ENCODE results near the gene USP34.
A peak's percentile ranks its signal among the peaks of the same experiment; 100 is the strongest.

USP34 gene

DNA sequence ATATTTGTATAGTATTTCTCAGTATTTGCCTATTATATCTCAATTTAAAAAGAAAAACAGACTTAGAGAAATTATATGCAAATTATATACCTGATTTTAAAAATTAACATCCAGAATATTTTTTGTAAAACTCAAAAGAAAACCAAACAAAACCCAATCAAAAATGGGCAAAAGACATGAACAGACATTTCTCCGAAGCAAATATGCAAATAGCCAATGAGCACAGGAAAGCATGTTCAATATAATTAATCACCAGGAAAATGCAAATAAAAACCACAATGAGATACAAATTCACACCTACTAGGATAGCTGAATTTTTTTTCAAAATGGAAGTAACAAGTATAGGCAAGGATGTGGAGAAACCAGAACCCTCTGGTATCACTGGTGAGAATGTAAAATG lies 108.0 kb downstream of the USP34 start:
- DNase-seq = no peak

DNA sequence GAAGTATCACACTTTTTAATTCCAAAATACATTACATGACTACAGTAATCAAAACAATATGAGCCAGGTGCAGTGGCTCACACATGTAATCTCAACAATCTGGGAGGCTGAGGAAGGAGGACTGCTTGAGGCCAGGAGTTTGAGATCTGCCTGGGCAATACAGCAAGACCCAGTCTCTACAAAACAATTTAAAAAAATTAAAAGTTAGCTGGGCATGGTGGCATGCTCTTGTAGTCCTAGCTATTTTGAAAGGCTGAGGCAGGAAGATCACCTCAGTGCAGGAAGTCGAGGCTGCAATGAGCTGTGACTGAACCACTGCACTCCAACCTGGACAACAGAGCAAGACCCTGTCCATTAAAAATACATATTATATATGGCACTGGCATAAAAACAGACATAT lies 109.8 kb downstream of the USP34 start:
- no peak for DNase-seq

DNA sequence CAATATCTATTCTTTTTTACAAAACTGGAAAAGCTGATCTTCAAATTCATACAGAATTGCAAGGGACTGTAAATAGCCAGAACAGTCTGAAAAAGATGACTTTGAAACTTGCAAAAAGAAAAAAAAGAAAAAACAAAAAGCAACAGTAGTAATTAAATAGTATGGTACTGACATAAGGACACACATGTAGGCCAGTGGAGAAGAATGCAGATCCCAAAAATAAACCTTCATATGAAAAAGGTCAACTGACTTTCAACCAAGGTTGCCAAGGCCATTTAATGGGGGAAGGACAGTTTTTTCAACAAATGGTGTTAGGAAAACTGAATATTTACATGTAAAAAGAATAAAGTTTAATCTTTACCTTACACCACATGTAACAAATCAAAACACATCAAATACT lies 111.8 kb downstream of the USP34 start:
- DNase-seq = no peak

DNA sequence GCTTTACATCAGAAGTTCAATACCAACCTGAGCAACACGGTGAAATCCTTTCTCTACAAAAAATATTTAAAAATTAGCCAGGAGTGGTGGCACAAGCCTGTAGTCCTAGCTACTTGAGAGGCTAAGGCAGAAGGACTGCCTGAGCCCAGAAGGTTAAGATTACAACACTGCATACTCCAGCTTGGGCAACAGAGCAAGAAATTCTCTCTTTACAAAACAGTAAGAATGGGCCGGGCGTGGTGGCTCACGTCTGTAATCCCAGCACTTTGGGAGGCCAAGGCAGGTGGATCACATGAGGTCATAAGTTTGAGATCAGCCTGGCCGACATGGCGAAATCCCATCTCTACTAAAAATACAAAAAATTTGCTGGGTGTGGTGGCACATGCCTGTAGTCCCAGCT lies 113.2 kb downstream of the USP34 start:
- no peak for DNase-seq

DNA sequence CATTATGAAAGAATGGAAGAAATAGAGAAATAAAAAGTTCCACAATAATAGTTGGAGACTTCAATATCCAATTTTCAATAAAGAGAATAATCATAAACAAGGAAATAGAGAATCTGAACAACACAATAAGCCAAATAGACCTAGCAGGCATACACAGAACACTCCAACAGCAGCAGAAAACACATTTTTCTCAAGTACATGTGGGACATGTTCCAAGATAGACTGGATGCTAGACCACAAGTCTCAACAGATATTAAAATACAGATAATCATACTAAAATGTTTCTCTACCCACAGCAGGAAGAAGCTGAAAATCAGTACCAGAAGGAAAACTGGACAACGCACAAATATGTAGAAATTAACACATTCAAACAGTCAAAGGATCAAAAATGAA lies 113.9 kb downstream of the USP34 start:
- DNase-seq = no peak

GRCh38 chr2:61356261-61356957 lies 114.5 kb downstream of the USP34 start:
- no peak for DNase-seq

- no peak for DNase-seq
Observed at GRCh38 chr2:61354543-61355197, 116.2 kb downstream of the USP34 start.

DNA sequence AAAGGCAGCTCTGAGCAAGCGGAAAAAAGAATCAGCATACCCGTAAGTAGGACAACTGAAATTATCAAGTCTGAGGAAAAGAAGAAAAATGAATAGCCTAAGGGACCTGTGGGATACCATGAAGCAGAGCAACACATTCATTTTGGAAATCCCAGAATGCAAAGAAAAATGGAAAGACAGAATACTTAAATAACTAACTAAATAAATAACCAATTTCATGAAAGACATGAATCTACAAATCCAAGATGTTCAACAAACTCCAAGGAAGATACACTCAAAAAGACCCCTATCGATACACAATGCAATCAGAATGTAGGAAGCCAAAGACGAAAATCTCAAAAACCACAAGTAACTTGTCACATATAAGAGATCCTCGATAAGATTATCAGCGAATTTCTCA lies 117.0 kb downstream of the USP34 start:
- no peak for DNase-seq

DNA sequence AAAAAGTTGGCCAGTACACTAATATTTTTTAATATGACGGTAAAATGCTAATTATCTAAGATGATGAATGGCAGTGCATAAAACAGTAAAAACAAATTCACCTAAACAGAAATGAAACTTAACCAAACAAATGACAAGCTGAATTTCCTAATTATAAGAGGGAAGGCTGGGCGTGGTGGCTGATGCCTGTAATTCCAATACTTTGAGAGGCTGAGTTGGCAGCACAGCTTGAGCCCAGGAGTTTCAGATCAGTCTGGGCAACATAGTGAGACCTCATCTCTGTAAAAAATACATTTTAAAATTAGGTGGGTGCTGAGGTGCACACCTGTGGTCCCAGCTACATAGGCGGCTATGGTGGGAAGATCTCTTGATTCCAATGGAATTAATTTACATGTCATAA lies 120.1 kb downstream of the USP34 start:
- no peak for DNase-seq

DNA sequence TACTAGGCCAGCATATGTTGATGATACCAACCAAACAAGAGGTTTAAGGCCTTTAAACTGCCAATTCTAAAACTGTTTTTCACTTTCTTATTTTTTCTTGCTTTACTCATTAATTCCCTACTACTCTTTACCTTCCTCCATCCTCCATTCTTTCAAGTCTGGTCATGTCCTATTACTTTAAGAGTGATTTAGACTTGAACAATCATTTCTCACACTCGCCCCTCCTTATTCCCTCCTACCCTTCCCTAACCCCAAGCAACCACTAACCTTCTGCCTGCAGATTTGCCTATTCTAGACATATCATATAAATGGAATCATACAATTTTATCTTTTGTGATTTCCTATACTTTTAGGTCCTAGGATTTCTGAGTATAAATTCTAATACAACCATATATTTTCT lies 127.7 kb downstream of the USP34 start:
- no peak for DNase-seq

DNA sequence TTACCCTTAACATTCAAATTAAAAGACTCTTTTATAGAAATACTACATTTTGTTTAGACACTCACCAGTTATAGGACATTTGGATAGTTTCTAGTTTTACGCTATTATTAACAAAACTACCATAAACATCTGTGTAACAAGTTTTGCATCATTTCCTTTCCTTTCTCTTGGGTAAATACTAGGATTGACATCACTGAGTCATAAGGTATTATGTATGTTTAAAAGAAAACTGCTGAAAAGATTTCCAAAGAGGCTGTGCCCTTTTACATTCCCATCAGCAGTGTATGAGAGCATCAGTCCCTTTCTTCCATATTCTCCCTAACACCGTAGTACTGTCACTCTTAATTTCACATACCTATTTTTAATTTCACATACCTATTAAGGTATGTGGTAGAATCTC lies 130.6 kb downstream of the USP34 start:
- DNase-seq = no peak

DNA sequence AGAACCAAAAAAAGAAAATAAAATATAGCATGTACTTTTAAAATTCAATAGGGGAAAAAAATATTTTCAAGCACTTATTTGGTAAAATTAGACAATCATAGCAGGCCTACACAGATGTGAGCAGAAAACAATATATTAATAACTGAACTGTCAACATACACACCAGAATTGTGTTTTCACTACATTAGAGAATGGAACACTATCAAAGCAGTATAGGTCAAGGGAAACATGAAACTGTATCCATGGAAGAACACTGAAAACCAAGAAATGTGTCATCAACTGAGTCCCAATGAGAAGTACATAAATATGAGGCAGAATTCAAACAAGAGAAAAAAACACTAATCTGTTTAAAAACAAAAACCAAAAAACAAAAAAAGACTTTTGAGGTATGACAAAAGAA lies 132.4 kb downstream of the USP34 start:
- DNase-seq = no peak

GRCh38 chr2:61335187-61335586 lies 135.7 kb downstream of the USP34 start:
- no peak for DNase-seq

- DNase-seq = no peak
Observed at GRCh38 chr2:61334466-61334865, 136.4 kb downstream of the USP34 start.

GRCh38 chr2:61328707-61329251 lies 142.1 kb downstream of the USP34 start:
- DNase-seq = no peak

- peak; percentile 17 for DNase-seq
Observed at GRCh38 chr2:61327173-61327572, 143.7 kb downstream of the USP34 start.

- no peak for DNase-seq
Observed at GRCh38 chr2:61326423-61326822, 144.5 kb downstream of the USP34 start.

DNA sequence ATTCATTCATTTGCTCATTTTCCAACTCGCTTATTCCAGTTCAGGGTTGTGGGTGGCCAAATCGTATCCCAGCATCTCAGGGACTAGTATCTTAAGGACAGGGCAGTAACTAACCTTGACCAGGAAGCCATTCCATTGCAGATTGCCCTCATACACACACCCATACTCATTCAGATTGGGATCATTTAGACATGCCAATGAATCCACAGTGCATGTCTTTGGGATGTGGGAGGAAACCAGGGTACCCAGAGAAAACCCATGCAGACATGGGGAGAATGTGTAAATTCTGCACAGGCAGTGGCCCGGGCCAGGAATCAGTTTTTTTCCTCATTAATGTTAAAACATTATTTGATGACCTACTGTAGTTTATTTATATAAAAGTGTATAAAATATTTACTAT lies 150.7 kb downstream of the USP34 start:
- no peak for DNase-seq

GRCh38 chr2:61318553-61318952 lies 152.3 kb downstream of the USP34 start:
- no peak for DNase-seq

GRCh38 chr2:61295981-61296380 lies 174.9 kb downstream of the USP34 start:
- DNase-seq = no peak

- no peak for DNase-seq
Observed at GRCh38 chr2:61291851-61292575, 178.9 kb downstream of the USP34 start.

- DNase-seq = no peak
Observed at GRCh38 chr2:61288070-61288841, 182.6 kb downstream of the USP34 start.

GRCh38 chr2:61287254-61287653 lies 183.6 kb downstream of the USP34 start:
- no peak for DNase-seq

Measured in CD4-positive, alpha-beta T cell treated with Interleukin-21 for 1 hour (primary cell).